Measurements from ENCODE around the gene GNS. TPM values are rescaled to one million over a fixed set of nuclear protein-coding genes. Genes with fewer than 3 reads are reported as not detected.
A peak's percentile ranks its signal among the peaks of the same experiment; 100 is the strongest.

GNS gene
- total RNA-seq, 1 donor from 2014 or later: 188 TPM

DNA sequence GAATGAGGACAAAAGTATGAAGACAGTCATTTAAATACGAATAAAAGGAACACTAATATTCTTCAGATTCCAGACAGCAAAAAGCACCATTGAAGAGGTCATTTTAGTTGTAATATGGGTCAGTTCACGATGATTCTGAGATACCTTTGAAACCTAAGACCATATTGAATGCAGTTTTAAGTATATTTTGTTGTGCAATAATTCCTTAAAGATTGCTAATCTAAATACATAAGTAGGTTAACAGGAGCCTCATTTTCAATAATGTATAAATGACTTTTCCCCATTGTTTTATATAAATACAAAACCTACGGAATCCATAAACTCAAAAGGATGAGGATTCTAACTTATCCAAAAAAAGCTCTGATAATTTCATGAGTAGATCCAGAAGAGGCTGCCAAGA lies 5.8 kb downstream of the GNS start:
- peaks cover 41% of the 10 kb centered on the region for H3K36me3 ChIP-seq
- TF ChIP-seq, protein P1, sequence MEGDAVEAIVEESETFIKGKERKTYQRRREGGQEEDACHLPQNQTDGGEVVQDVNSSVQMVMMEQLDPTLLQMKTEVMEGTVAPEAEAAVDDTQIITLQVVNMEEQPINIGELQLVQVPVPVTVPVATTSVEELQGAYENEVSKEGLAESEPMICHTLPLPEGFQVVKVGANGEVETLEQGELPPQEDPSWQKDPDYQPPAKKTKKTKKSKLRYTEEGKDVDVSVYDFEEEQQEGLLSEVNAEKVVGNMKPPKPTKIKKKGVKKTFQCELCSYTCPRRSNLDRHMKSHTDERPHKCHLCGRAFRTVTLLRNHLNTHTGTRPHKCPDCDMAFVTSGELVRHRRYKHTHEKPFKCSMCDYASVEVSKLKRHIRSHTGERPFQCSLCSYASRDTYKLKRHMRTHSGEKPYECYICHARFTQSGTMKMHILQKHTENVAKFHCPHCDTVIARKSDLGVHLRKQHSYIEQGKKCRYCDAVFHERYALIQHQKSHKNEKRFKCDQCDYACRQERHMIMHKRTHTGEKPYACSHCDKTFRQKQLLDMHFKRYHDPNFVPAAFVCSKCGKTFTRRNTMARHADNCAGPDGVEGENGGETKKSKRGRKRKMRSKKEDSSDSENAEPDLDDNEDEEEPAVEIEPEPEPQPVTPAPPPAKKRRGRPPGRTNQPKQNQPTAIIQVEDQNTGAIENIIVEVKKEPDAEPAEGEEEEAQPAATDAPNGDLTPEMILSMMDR (IDR thresholded peaks at IDR 0.05): no peak
- no peak for DNase-seq

DNA sequence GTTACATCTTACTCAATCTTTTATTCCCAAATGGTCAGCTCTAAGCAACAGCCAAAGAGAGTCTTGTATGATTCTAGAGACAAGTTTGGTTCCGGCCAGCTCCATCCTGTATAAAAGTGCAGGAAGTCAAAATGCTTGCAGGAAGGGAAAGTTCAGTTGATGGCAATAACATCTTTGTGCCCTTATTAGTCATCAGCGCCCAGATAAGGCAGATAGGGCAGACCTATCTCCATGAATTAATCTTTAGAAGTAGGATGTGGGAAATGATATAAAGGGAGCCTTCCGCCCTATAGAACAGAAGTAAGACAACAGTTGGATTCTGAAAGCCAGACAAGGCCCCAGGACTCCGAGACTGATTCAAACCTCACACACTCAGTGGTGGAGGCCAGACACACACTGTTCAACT lies 6.4 kb downstream of the GNS start:
- ATAC-seq: peak; percentile 32
- no peak for DNase-seq
- no peak overlapping the region for H3K27ac ChIP-seq
- peaks cover 32% of the 10 kb centered on the region for H3K4me1 ChIP-seq
- no peaks in the 10 kb centered on the region for H3K9me3 ChIP-seq
- no peaks in the 10 kb centered on the region for H3K27me3 ChIP-seq
- TF ChIP-seq, protein P1 (IDR thresholded peaks at IDR 0.05): no peak
- H3K4me3 ChIP-seq: no peak overlapping the region
- intact Hi-C loops (cut with DNase I): no loop called here
- H3K36me3 ChIP-seq: peaks cover 42% of the 10 kb centered on the region

More for the DNA sequence above, 5.8 kb downstream of the GNS start:
- Histone ChIP-seq H3K9me3 (no peaks in the 10 kb centered on the region), H3K27me3 (no peaks in the 10 kb centered on the region), H3K4me1 (peaks cover 32% of the 10 kb centered on the region), H3K4me3 (no peak overlapping the region), H3K27ac (no peak overlapping the region)
- intact Hi-C loops (cut with DNase I): no loop called here
- no peak for ATAC-seq

DNA sequence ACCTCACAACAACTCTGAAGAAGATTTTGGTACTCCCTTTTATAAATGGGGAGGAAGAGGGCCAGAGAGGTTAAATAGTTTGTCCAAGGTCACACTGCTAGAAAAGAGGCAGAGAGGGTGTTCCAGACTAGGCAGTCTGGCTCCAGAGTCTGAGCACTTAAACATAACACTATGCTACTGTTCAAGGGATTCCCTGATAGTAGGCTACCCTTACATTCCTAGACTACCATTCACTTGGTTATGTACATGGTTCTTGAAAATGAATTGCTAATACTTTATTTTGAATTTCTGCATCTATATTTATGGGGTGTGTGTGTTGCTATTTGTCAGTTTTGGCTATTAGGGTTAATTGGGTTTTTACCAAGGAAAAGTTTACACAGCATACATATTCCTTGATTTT lies 7.2 kb downstream of the GNS start:
- no peak for ATAC-seq
- H3K4me1 ChIP-seq: peaks cover 30% of the 10 kb centered on the region
- TF ChIP-seq, protein P1 (IDR thresholded peaks at IDR 0.05): no peak
- H3K9me3 ChIP-seq: no peaks in the 10 kb centered on the region
- intact Hi-C loops (cut with DNase I): no loop called here
- H3K36me3 ChIP-seq: peaks cover 50% of the 10 kb centered on the region
- no peak for DNase-seq
- H3K4me3 ChIP-seq: no peak overlapping the region
- H3K27ac ChIP-seq: no peak overlapping the region
- H3K27me3 ChIP-seq: no peaks in the 10 kb centered on the region

DNA sequence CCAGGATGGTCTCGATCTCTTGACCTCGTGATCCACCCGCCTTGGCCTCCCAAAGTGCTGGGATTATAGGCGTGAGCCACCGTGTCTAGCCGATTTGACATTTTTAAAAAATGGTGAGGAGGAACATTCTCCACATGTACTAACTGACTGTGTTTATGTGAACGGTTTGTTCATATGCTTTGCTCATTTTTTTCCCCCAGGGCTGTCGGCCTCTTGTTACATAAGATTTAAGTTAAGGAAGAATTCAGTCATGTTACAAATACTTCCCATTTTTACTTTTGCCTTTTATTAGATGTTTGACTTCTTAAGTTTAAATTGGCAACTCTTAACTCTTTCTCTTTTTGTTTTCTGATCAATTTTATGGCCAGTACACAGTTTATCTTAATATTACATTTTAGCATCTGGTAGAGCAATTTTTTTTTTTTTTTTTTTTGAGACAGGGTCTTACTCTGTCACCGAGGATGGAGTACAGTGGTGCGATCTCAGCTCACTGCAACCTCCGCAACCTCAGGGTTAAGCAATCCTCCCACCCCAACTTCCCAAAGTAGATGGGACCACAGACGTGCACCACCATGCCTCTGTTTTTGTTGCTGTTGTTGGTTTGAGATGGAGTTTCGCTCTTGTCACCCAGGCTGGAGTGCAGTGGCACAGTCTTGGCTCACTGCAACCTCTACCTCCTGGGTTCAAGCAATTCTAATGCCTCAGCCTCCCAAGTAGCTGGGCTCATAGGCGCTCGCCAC lies 9.6 kb downstream of the GNS start:
- DNase-seq (no peak), ATAC-seq (peak; percentile 79)
- Histone ChIP-seq H3K27me3 (no peaks in the 10 kb centered on the region), H3K27ac (no peak overlapping the region), H3K9me3 (no peaks in the 10 kb centered on the region), H3K4me1 (peaks cover 42% of the 10 kb centered on the region), H3K36me3 (peaks cover 69% of the 10 kb centered on the region), H3K4me3 (no peak overlapping the region)
- TF ChIP-seq, protein P1 (IDR thresholded peaks at IDR 0.05): no peak
- intact Hi-C loops (cut with DNase I): no loop called here

DNA sequence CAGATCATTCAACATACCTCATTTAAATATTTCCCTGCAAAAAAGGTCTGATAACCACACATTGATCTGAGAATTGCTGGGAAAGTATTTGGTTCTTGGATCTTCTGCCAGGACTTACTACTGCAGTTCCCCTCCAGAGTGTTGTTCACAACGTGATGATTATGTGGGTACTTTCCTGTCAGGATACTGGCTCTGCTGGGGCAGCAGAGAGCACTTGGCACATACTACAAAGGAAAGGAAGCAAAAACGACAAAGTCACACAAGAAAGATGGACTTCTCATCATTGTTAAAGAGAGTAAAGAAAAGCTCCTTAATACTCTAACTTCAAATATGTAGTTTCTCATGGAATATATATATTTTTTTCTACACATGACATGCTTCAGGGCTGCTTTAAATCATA lies 11.5 kb downstream of the GNS start:
- Histone ChIP-seq H3K27ac (no peak overlapping the region), H3K27me3 (no peaks in the 10 kb centered on the region), H3K4me3 (no peak overlapping the region), H3K4me1 (peaks cover 32% of the 10 kb centered on the region), H3K36me3 (peaks cover 76% of the 10 kb centered on the region), H3K9me3 (no peaks in the 10 kb centered on the region)
- DNase-seq: no peak
- TF ChIP-seq, protein P1 (IDR thresholded peaks at IDR 0.05): no peak
- no peak for ATAC-seq
- intact Hi-C loops (cut with DNase I): no loop called here

Measured in upper lobe of right lung (tissue), 1 donor.